Measurements from ENCODE around the gene SCUBE1.

DNA sequence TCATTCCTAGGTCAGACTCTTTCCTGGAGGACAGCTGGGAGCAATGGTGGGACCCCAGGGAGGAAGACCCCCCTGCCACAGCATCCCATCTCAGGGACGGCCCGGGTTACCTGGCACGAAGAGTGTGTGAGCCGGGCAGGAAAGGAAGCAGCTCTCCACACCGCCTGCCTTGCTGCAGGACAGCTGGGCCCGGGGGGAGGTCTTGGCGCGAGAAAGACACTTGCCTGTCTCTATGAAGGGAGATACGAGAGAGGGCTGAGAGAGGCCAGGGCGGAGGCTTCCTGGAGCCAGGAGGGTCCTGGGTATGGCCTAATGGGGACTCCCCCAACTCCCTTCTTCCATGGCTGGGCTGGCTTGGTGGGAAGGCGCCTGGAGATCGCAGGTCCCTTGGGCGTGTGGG is 120.2 kb downstream of the SCUBE1 start:
- TF ChIP-seq ZNF274 (IDR thresholded peaks at IDR 0.05; ENCODE audit: low read depth, low read length) (no peak), YY1 (IDR thresholded peaks at IDR 0.05; ENCODE audit: insufficient read depth, insufficient read length) (no peak)
